HepG2 (cell line): ENCODE data around the gene TTC31. TPM values are rescaled to one million over a fixed set of nuclear protein-coding genes. Genes with fewer than 3 reads are reported as not detected.

ENCODE experiments used
- ATRX ChIP-seq: sonication (generic); formaldehyde crosslinking; IDR thresholded peaks from 2 replicates; pipeline ENCODE4 v1.4.0; 2020; ENCODE audit warnings: missing genetic modification reagents, borderline replicate concordance
- GFI1 ChIP-seq: sonication (generic); formaldehyde crosslinking; IDR thresholded peaks from 2 replicates; pipeline ENCODE4 v1.5.0; 2020; ENCODE audit warnings: missing genetic modification reagents, mild to moderate bottlenecking, borderline replicate concordance
- IKZF4 ChIP-seq: sonication (generic); formaldehyde crosslinking; IDR thresholded peaks from 2 replicates; pipeline ENCODE4 v1.5.1; 2020; ENCODE audit warnings: borderline replicate concordance, mild to moderate bottlenecking, low read depth, missing genetic modification reagents; ENCODE audit errors: not compliant biosample characterization
- NFYB ChIP-seq: sonication (generic); formaldehyde crosslinking; IDR thresholded peaks from 2 replicates; pipeline ENCODE4 v1.4.0; 2020; ENCODE audit warnings: missing genetic modification reagents
- PRMT3 ChIP-seq: sonication (generic); formaldehyde crosslinking; IDR thresholded peaks from 2 replicates; pipeline ENCODE4 v1.8.1; 2022; ENCODE audit warnings: low read depth, mild to moderate bottlenecking, moderate library complexity, missing genetic modification reagents, borderline replicate concordance
- SUZ12 ChIP-seq: fragments of 150-350 bp; IDR thresholded peaks from 2 replicates; pipeline ENCODE4 v1.6.1; 2014; ENCODE audit warnings: low read depth, low read length
- ZC3H4 ChIP-seq: sonication (generic); formaldehyde crosslinking; IDR thresholded peaks from 2 replicates; pipeline ENCODE4 v1.4.0; 2020; ENCODE audit warnings: missing genetic modification reagents, borderline replicate concordance
- ZFP82 ChIP-seq: sonication (generic); formaldehyde crosslinking; IDR thresholded peaks from 2 replicates; pipeline ENCODE4 v1.5.1; 2020; ENCODE audit warnings: mild to moderate bottlenecking, missing genetic modification reagents, borderline replicate concordance
- ZFY ChIP-seq: sonication (generic); formaldehyde crosslinking; IDR thresholded peaks from 2 replicates; pipeline ENCODE4 v1.4.0; 2020; ENCODE audit warnings: missing genetic modification reagents
- ZNF121 ChIP-seq: sonication (generic); formaldehyde crosslinking; IDR thresholded peaks from 2 replicates; pipeline ENCODE4 v1.5.0; 2020; ENCODE audit warnings: mild to moderate bottlenecking, missing genetic modification reagents
- ZNF446 ChIP-seq: sonication (generic); formaldehyde crosslinking; IDR thresholded peaks from 2 replicates; pipeline ENCODE4 v1.5.0; 2020; ENCODE audit warnings: mild to moderate bottlenecking, missing genetic modification reagents
- ZNF513 ChIP-seq: sonication (generic); formaldehyde crosslinking; conservative IDR thresholded peaks from 2 replicates; pipeline ENCODE4 v1.5.0; 2020; ENCODE audit warnings: missing genetic modification reagents
- ZNF567 ChIP-seq: sonication (generic); formaldehyde crosslinking; IDR thresholded peaks from 2 replicates; pipeline ENCODE4 v1.8.1; 2023; ENCODE audit warnings: mild to moderate bottlenecking, missing genetic modification reagents, borderline replicate concordance
- ZNF766 ChIP-seq: sonication (generic); formaldehyde crosslinking; IDR thresholded peaks from 2 replicates; pipeline ENCODE4 v1.5.0; 2020; ENCODE audit warnings: missing genetic modification reagents, borderline replicate concordance
- polyA plus RNA-seq, 8 experiments: library from polyadenylated mRNA; depleted of rRNA in 3 of 8; stranded (reverse) in 7 of 8; unstranded in 1 of 8; fragments of >200 nt; fragmentation: Illumina TruSeq in 4 of 8; extraction: Trizol in 4 of 8; gene quantifications; 2 replicates each; pipeline versions ENCODE4 v1.2.1 to v1.2.3, GENCODE V29; 2011 to 2016; ENCODE audit warnings: low read depth in 4 of 8, missing spikeins in 1 of 8, mixed read lengths in 1 of 8; ENCODE audit not compliant: insufficient read depth in 1 of 8
- total RNA-seq, 5 experiments: library from RNA; depleted of rRNA; stranded (reverse); fragments of >200 nt; fragmentation: Illumina TruSeq; extraction: Trizol; gene quantifications; 2 replicates each; pipeline ENCODE4 v1.2.3, GENCODE V29; 2016; ENCODE audit warnings: low read depth in 1 of 5
- TF ChIP-seq, protein P1 (sequence below): sonication (generic); formaldehyde crosslinking; IDR thresholded peaks from 2 replicates; pipeline ENCODE4 v1.4.0; 2020; ENCODE audit warnings: missing genetic modification reagents
- TF ChIP-seq, protein P2 (sequence below): sonication (generic); formaldehyde crosslinking; IDR thresholded peaks from 2 replicates; pipeline ENCODE4 v1.4.0; 2020; ENCODE audit warnings: missing genetic modification reagents
- TF ChIP-seq, protein P3 (sequence below): sonication (generic); formaldehyde crosslinking; IDR thresholded peaks from 2 replicates; pipeline ENCODE4 v1.5.0; 2020; ENCODE audit warnings: missing genetic modification reagents, mild to moderate bottlenecking, borderline replicate concordance
- TF ChIP-seq, protein P4 (sequence below): sonication (generic); formaldehyde crosslinking; IDR thresholded peaks from 2 replicates; pipeline ENCODE4 v1.4.0; 2020; ENCODE audit warnings: missing genetic modification reagents, borderline replicate concordance

TTC31 gene
- total and polyA plus RNA-seq, 2 of the 13 experiments (the other 11 are each of a cell fraction or from before 2014, with no cell fraction given) = 28.3 to 39.5 TPM

- TF ChIP-seq, protein P1, sequence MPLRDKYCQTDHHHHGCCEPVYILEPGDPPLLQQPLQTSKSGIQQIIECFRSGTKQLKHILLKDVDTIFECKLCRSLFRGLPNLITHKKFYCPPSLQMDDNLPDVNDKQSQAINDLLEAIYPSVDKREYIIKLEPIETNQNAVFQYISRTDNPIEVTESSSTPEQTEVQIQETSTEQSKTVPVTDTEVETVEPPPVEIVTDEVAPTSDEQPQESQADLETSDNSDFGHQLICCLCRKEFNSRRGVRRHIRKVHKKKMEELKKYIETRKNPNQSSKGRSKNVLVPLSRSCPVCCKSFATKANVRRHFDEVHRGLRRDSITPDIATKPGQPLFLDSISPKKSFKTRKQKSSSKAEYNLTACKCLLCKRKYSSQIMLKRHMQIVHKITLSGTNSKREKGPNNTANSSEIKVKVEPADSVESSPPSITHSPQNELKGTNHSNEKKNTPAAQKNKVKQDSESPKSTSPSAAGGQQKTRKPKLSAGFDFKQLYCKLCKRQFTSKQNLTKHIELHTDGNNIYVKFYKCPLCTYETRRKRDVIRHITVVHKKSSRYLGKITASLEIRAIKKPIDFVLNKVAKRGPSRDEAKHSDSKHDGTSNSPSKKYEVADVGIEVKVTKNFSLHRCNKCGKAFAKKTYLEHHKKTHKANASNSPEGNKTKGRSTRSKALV (CRISPR knock-in tag) = 0 out of 2 replicates have a peak, but pooled peaks have one; percentile 24
- TF ChIP-seq IKZF4 (CRISPR knock-in tag) (no peak), ZNF446 (peak; percentile 97), SUZ12 (no peak), ZNF567 (CRISPR knock-in tag) (0 out of 2 replicates have a peak, but pooled peaks have one; percentile 45), ZFY (CRISPR knock-in tag) (peak; percentile 95), ZC3H4 (no peak), NFYB (CRISPR knock-in tag) (no peak), GFI1 (peak; percentile 59; the same call in 1 of the 2 replicates), ZFP82 (CRISPR knock-in tag) (no peak), ZNF121 (peak; percentile 64; the same call in 1 of the 2 replicates), ZNF766 (CRISPR knock-in tag) (peak; percentile 53; the same call in 1 of the 2 replicates), ATRX (CRISPR knock-in tag) (no peak), PRMT3 (CRISPR knock-in tag) (no peak), ZNF513 (CRISPR knock-in tag) (no peak)
- TF ChIP-seq, protein P2, sequence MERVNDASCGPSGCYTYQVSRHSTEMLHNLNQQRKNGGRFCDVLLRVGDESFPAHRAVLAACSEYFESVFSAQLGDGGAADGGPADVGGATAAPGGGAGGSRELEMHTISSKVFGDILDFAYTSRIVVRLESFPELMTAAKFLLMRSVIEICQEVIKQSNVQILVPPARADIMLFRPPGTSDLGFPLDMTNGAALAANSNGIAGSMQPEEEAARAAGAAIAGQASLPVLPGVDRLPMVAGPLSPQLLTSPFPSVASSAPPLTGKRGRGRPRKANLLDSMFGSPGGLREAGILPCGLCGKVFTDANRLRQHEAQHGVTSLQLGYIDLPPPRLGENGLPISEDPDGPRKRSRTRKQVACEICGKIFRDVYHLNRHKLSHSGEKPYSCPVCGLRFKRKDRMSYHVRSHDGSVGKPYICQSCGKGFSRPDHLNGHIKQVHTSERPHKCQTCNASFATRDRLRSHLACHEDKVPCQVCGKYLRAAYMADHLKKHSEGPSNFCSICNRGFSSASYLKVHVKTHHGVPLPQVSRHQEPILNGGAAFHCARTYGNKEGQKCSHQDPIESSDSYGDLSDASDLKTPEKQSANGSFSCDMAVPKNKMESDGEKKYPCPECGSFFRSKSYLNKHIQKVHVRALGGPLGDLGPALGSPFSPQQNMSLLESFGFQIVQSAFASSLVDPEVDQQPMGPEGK (CRISPR knock-in tag) = peak; percentile 99
- TF ChIP-seq, protein P3, sequence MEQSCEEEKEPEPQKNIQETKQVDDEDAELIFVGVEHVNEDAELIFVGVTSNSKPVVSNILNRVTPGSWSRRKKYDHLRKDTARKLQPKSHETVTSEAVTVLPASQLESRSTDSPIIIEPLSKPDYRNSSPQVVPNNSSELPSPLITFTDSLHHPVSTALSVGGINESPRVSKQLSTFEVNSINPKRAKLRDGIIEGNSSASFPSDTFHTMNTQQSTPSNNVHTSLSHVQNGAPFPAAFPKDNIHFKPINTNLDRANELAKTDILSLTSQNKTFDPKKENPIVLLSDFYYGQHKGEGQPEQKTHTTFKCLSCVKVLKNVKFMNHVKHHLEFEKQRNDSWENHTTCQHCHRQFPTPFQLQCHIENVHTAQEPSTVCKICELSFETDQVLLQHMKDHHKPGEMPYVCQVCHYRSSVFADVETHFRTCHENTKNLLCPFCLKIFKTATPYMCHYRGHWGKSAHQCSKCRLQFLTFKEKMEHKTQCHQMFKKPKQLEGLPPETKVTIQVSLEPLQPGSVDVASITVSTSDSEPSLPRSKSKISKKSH (CRISPR knock-in tag) = peak; percentile 56
- TF ChIP-seq, protein P4, sequence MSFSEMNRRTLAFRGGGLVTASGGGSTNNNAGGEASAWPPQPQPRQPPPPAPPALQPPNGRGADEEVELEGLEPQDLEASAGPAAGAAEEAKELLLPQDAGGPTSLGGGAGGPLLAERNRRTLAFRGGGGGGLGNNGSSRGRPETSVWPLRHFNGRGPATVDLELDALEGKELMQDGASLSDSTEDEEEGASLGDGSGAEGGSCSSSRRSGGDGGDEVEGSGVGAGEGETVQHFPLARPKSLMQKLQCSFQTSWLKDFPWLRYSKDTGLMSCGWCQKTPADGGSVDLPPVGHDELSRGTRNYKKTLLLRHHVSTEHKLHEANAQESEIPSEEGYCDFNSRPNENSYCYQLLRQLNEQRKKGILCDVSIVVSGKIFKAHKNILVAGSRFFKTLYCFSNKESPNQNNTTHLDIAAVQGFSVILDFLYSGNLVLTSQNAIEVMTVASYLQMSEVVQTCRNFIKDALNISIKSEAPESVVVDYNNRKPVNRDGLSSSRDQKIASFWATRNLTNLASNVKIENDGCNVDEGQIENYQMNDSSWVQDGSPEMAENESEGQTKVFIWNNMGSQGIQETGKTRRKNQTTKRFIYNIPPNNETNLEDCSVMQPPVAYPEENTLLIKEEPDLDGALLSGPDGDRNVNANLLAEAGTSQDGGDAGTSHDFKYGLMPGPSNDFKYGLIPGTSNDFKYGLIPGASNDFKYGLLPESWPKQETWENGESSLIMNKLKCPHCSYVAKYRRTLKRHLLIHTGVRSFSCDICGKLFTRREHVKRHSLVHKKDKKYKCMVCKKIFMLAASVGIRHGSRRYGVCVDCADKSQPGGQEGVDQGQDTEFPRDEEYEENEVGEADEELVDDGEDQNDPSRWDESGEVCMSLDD = peak; percentile 77
Measured at GRCh38 chr2:74440378-74441169, 42.3 kb upstream of the TTC31 start (continued).
